ENCODE results near the gene CUBN.

DNA sequence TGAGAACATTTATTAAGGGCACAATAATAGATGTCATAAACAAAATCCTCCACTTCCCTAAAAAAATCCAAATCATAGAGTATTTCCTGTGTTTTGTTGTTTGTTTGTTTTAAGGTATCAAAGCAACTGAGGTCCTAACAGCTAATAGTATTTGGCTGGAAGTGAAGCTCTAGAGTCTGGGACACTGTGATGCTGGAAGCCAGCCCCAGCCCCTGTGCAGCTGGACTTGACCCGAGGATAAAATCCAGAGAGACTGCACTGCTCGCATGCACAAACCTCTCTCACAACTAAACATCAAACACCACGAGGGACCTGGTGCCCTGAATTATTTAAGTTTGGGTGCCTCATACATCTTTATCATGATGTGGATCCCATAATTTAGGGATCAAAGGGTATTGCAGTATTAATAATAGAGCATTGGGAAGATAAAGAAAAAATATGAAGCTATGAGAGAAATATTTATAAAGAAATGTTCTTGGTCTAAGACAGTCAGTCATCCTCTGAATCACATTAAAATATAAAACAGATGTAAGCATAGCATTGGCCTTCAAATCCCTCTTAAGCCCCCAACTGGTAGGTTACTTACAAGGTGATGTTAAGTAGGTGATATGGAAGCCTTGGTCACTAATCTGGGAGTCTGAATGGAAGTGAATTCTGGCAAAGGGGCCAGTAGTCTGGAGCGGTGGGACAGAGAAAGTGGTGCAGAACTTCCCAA, 44.4 kb downstream of the CUBN start:
- TF ChIP-seq, protein P1, sequence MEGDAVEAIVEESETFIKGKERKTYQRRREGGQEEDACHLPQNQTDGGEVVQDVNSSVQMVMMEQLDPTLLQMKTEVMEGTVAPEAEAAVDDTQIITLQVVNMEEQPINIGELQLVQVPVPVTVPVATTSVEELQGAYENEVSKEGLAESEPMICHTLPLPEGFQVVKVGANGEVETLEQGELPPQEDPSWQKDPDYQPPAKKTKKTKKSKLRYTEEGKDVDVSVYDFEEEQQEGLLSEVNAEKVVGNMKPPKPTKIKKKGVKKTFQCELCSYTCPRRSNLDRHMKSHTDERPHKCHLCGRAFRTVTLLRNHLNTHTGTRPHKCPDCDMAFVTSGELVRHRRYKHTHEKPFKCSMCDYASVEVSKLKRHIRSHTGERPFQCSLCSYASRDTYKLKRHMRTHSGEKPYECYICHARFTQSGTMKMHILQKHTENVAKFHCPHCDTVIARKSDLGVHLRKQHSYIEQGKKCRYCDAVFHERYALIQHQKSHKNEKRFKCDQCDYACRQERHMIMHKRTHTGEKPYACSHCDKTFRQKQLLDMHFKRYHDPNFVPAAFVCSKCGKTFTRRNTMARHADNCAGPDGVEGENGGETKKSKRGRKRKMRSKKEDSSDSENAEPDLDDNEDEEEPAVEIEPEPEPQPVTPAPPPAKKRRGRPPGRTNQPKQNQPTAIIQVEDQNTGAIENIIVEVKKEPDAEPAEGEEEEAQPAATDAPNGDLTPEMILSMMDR (IDR thresholded peaks at IDR 0.05): no peak
- TF ChIP-seq POLR2AphosphoS5 (IDR thresholded peaks at IDR 0.05): no peak

All from prostate gland (tissue), 2 donors.